ENCODE data around the gene SLC9A7.

SLC9A7 gene

DNA sequence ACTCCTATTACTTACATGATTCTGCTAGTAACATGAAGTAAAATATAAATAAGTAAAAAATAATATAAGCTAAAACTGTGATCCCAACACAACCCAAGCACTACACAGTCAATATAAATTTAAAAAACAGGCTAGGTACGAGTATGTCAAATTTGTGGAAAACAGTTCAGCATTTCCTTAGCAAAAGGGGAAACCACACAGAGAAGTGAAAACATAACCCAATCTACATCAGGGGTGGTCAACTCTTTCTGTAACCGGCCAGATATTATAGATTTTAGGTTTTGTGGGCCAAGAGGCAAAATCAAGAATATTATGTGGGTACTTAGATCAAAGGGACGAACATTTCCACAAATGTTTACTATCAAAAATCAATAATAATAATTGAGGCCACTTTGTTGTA lies 115.3 kb downstream of the SLC9A7 start:
- DNase-seq = no peak

DNA sequence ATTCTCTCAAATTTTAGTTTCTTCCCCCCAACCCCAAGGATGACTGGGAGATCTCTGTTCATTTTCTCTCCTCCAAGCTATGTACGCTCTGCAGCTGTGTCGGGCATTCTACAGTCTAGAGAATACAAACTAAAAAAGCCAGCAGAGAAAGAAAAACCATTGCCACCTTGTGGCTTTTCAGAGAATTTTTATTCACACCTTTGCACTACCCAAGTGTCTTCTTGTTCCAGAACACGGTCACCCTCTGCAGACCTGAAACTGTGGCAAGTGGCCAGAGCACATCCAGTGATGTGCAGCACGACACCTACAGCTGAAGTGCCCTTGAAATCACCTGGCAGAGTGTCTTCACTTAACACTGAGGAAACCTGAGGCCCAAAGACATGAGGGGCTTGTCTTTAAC lies 116.8 kb downstream of the SLC9A7 start:
- DNase-seq = peak; percentile 18

DNA sequence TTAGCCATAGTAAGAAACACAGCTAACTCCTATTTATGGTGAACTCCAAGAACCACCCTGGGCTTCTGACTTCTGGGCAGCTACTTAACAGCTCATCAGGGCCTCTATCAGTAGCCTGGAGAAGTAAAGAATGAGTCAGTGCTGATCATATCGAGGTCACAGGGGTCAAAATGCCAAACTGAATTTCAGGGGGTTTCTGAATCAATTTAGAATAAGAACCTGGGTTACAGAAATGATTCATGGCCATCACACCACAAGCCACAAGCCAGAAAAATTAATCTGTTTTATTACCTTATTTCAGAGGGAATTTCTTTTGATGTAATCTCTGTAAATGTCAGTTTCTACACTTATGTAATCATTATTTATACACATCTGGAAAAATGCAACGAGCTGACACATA lies 121.0 kb downstream of the SLC9A7 start:
- DNase-seq = peak; percentile 48

DNA sequence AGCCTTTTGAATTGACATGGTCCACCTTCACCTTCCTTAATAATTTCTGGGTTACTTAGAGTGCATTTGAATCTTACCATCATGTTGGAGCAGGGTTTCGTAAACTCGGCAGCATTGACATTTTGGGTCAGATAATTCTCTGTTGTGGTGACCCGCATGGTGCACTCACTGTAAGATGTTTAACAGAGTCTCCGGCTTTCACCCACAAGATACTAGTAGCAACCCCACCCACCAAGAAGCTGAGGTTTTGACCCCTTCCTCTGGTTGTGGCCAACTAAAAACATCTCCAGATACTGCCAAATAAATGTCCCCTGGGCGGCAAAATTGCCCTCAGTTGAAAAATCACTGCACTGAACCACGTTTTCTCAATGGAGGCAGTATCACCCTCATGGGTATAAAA lies 122.7 kb downstream of the SLC9A7 start:
- DNase-seq = no peak

DNA sequence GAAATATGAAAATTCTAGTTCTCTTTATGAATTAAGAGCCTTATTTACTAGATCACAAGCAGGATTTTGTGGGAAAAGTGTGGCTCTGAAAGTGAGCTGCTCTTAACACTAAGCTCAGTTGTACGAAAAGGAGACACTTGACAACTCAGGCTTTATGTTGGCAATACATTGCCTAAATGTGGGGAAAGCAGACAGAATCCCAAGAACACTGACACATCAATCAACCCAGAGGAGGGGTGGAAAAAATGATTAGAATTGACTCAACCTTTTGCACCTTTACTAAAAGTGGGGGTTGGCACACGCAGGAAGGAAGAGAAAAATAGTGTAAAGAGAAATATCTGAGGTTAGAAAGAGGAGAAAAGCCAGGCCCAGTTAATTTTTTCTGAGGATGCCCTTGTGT lies 123.7 kb downstream of the SLC9A7 start:
- DNase-seq = no peak

DNA sequence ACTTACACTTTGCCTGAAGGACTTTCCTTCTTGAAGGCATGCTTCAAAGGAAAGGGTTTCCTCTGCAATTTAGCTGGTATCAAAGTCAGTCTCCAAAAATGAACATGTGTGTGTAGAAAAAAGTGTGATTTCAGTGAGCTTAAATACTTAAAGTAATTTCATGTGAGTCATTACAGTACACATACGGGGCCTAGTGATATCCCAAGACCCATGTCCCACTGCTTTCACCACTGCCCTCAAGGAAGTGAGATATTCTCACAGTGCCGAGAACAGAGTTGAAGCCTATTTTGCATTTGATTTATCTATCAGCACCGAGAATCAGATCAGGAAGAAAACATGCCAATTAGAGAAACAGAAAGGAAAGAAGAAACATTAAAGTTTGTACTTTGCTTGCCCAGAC lies 124.3 kb downstream of the SLC9A7 start:
- DNase-seq = no peak

DNA sequence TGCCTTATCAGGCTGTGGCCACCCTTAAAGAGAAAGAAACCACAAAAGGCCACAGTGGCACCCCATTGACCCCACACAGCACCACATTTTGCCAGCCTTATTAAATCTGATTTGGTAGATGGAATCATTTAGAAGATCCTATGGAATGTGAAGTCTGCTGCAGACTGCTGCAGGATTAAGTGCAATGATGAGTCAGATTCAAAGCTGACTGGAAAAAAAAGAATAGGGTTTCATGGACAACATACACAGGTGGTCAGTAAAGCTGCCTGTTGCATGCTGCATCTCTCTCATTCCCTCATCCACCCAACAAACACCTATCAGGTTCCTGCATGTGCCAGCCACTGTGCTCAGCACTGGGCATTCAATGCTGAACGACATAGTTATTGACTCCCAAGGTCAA lies 128.8 kb downstream of the SLC9A7 start:
- DNase-seq = peak; percentile 44

DNA sequence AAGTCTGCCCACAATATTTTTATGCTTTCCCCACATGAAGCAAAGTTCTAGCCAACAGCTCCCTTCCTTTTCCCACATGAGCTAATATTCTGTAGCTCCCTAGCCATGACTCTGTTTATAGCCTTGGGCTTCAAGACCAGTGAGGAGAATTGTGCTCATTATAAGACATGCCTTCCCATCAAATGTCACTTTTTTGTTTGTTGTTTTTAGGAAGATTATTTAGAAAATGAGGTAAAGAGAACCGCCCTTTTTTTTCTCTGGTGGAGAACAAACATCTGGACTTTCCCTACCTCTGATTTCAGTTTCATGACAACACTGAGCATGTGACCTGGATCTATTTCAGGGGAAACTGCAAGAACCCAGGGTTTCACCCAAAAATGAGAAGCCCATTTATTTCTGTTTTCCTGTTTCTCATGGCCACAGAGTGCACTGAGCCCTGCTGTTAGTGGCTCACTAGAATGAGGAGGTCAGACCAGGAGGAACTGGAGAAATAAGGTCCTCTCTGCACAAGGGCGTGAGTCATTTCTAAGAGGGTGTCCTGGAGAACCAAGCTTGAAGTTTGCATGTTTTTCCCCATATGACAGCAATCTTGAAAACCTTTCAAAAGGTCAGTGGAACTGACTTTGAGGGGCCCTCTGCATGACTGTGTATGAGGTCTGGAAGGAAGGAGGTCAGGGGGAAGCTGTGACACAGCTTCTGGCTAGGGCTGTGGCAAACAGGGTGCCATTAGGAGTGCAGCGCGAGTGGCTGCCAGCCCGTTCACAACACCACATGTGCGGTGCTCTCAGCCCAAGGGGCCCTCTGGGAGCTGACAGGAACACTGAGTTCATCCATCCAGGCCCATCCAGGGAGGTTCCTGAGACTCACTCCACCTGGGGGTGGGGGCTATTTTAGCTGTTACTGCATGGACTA lies 130.2 kb downstream of the SLC9A7 start:
- peak; percentile 39 for DNase-seq

DNA sequence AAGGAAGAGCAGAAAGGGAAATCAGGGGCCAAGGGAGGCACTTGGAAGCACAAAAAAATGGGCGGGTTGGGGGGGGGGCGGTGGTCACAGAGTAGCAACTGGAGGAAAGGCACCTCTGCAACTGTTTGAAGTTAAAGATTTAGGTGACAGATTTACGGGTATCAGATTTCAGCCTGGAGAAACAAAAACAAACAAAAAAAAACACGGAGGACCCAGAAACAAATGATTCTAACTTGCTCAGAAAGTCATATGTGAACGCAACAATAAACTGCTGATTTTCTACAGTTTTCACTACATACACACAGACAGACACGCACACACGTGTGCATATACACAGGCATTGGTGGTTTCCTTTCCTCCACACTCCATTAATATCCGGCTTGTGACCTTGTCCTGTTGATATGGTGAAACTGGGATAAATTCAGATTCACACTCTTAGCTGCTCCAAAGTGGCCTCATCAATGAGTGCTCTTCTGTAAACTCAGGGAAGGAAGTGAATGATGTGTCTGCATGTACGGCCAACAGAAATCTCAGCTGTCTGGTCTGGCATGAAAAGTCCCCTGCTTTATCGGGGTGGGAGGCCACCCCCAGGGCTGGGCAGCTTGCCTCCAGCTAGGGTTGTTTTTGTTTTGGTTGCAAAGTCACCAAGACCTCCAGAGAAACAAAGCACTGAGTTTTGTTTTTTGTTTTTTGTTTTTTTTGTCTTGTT lies 131.1 kb downstream of the SLC9A7 start:
- DNase-seq = no peak

DNA sequence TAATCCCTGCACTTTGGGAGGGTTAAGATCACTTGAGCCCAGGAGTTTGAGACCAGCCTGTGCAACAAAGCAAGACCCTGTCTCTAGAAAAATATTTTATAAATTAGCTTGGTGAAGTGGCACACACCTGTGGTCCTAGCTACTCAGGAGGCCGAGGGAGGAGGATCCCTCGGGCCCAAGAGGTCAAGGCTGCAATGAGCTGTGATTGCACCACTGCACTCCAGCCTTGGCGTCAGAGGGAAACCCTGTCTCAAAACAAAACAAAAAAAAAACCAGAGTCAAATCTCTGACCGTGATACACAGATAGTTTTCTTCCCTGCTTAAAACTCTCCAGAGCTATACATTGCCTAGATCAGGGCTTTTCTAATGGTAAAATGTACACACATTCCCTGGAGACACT lies 131.9 kb downstream of the SLC9A7 start:
- no peak for DNase-seq

DNA sequence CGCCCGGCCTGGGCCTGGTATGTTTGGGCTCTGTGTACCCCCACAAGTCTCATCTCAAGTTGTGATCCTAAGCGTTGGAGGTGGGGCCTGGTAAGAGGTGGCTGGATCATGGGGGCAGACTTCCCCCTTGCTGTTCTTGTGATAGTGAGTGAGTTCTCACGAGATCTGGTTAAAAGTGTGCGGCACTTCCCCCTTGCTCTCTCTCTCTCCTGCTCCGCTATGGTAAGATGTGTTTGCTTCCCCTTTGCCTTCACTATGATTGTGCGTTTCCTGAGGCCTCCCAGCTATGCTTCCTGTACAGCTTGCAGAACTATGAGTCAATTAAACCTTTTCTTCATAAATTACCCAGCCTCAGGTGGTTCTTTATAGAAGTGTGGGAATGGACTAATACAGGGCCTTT lies 132.4 kb downstream of the SLC9A7 start:
- DNase-seq = no peak

DNA sequence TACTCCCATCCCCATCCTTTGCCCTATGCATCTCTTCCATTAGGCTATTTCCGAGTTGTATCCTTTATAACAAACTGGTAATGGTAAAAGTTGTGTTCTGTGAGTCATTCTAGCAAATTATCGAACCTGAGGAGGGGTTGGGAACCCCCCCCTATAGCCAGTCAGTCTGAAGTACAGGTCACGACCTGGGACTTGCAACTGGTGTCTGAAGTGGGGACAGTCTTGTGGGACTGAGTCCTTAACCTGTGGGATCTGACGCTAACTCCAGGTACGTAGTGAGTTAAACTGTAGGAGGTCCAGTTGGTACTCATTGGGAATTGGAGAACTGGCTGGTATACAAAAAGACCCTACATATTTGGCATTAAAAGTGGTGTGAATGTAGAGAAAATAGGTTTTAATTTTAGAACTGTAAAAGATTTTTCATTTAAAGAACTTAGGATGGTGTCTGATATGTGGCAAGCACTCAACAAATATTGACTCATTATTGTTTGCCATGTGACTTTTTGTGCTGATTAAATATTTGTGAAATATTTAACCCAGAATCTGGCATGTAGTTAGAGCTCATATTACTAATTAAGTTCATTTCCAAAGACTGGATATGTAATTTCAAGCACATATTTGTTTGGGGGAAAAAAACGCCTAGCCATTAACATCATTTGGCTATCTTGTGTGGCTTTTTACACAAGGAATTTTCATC lies 134.7 kb downstream of the SLC9A7 start:
- no peak for DNase-seq

DNA sequence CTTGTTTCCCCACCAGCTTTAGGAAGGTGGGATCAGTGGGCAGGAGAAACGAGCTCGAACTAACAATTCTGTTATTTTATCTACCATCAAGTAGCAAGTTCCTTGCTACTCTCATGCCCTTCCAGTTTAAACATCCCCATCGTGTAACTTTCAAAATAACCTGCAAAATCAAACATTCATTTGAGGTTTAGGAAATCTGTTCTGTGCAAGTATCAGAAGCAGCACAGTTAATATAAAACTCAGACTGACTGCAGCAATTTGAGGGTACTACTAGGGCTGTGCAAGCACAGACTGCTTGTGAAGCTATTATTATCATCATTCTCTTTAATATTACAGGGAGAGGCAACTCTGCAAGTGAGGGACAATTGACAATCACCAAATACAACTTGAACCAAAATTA lies 137.3 kb downstream of the SLC9A7 start:
- DNase-seq = no peak

DNA sequence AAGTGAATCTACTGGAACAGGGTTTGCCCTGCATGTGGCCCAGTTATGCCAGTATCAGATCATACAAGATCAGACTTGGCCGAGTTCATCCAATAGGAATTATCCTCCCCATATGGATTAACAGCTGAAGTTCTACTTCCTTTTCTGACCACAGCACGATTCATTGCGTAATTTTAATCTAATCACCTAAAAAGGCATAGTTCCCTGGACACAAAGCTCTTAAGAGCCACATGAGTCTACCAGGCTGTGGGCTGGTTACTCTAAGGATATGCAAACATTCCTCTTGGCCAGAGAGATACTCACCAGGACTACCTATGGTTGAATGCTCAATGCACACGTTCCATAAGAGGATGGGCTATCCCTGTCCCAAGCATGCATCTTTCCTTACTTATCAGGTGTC lies 138.4 kb downstream of the SLC9A7 start:
- peak; percentile 0 for DNase-seq

DNA sequence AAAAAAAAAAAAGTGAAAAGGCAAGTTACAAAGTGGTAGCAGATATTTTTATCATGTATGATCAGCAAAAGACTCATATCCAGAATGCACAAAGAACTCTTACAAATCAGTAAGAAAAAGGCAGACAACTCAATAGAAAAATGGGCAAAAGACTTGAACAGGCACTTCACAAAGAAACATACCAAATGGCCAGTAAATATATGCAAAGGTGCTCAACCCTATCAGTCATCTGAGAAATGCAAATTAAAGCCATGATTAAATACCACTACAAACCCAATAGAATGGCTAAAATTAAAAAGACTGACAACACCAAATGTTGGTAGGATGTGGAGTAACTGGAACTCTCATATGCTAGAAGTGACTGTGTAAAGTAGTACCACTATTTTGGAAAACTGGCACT lies 140.0 kb downstream of the SLC9A7 start:
- no peak for DNase-seq

DNA sequence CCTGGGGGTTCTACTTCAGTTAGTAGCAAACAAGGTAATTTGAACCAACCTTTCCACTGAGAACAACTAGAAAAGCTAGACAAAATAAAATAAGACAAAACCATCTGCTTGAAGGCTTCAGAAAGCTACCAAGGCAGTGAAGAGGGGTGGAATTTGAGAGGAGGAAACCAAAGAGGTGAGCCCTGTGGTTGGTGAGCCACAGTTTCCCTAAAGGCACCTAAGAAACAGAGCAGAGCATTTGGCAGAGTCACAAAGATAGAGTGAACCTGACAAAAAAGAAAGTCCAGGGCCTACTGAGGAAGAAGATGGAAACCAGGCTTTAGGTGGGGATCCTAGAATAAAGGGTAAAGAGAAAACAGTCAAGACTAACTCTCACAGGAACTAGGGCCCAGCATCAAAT lies 141.0 kb downstream of the SLC9A7 start:
- no peak for DNase-seq

DNA sequence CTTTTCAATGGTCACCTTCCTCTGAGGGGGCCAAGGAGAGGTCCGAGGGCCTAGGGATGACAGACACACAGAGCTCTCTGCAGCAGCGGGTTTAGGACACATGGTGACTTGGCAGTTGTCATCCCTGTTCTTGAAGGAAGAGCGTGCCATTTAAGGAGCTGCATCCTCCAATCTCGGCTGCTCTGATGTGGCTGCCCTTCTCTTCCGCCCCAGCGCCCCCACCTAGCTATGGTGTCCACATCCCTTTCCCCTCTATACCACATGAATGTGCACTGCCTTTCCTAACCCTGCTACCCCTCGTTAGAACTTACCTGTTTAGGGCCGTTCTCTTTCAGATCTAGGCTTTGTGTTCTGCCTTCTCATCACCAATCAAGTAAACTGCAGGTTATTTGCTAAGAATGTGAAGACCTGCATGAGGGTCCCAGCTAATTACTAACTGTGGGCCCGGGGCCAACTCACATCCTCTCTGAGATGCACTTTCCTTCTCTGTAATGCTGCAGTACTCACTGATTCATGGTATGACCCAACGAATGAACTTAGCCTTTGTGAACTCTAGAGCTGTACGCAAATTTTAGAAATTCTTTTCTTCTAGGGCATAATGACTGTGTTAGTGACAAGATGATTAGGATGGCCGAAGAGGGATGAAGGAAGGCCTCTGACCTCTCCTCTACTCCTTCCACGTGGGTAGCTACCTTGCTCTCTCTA lies 147.1 kb downstream of the SLC9A7 start:
- no peak for DNase-seq

DNA sequence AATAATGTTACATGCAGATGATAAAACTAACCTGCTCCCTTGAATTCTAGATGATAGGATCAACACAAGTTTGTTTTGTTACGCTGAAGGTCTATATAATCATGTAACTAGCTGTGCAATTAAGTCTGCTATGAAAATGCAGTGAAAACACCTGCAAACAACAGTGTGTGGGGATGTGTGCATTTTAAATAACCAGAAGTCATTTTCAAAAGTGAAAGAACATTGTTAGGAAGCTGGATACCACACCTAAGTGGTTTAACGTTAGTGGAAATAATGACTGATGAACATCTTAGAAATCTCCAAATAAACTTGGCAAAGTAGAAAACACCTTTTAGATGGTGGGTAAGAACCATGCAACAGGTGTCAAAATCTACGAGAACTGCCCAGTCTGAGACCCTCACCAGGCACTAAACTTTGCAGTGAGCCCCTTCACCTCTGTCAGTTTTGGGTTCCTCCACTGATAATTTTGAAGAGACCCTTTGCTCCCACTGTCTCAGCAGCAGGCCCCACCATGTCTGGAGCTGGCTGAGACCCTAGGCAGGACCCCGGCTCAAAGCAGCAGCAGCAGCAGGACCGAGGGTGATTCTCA lies 148.8 kb downstream of the SLC9A7 start:
- no peak for DNase-seq

DNA sequence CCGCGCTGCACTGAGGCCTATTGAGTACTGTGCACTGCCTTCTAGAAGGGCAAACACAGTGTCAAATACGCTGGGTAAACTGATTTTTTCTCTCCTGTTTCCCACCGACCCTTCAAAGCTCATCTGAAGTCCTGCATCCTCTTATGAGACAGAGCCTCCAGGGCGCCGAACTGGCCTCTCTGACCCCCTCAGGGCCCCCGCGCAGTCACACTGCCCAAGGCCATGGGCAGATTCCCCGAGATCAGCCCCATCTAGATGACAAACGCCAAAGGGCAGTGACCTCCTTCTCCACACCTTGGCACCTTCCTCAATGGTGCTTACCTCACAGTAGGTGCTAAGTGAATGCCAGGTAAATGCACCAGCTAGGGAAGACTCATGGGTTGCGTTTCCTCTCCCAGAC lies 151.0 kb downstream of the SLC9A7 start:
- no peak for DNase-seq

DNA sequence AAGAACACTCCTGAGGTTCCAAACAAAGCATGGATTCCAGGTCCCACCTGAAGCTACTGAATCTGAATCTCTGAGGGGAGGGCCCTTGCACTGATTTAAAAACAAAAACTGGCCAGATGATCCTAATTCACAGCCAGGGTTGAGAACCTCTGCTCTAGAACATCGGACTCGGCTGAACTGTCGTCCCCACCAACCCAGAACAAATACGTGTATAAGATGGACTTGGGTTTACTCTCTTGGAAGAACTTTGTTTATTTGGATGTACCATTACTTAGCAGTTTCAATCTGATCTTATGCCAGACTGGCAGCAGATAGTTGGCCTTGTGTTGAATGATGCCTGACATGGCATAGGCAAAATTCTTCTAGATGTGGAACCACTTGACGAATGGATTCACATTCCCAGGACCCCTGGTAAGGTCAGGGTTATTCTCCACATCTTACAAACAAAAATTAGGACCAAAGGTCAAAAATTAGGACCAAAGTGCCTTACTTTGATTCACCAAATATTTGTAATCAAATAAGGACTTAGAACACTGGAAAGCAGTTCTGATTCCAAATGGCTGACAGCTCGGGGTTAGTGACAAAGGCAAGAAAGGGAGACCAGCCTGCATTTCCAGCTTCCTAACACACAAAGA lies 156.3 kb downstream of the SLC9A7 start:
- no peak for DNase-seq

DNA sequence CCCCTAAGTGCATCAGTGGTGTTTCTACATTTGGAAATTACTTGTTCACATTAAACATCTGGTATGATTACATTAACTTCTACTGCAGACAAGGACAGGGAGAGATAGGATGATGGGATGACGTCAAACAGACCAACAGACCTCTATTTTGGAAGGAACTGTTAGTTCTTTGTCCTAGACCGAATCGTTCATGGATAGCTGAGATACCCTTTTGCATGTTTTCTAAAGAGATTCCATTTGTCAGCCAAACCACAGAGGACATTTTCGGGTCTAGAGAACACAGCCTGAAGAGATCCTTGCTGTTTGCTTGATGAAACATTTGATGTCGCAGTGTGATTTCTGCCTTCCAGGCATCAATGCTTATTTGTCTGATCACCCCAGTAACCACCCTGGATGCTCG lies 157.6 kb downstream of the SLC9A7 start:
- DNase-seq = no peak

DNA sequence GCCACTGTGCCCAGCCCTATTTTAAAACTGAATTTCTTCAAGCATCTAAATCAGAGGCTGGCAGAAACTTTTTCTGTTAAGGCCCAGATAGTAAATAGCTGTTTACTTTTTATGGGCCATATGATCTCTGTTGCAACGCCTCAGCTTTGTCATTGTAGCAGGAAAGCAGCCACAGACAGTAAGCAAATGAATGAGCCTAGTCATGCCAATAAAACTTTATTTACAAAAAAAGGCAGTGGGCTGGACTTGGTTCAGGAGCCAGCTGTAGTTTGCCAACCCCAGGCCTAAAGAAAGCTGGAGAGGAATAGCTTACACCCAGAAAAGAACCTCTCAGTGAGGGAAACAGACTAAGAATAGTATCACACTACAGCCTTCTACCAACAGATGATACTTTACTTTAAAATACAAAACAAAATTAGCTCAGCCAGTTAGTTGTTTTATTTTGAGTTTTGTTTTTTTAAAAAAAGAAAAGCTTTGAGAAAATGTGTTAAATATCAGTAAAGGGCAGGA lies 159.8 kb downstream of the SLC9A7 start:
- DNase-seq = no peak

All from EL (cell line).